Adipose tissue (tissue), 3 donors: ENCODE data around the gene ABCC1. TPM values are rescaled to one million over a fixed set of nuclear protein-coding genes. Genes with fewer than 3 reads are reported as not detected.

ENCODE experiments used
- H3K27ac ChIP-seq: one replicate; pipeline ENCODE4 v1.5.1; 2013; ENCODE audit warnings: low read depth, low read length
- WGBS, 3 donors: extraction: QIAGEN DNeasy Blood & Tissue Kit; methylation state at CpG; one replicate each; pipeline ENCODE4 v1.1.7; 2013; 5-methylcytosine and 5-hydroxymethylcytosine counted together
- polyA plus RNA-seq, 3 donors: library from polyadenylated mRNA; stranded (reverse); fragments of 200-250 nt; gene quantifications; one replicate each; pipeline ENCODE4 v1.2.3, GENCODE V29; 2013
- donor health status: healthy with polysubstance abuse.
- donor health status: Bipolar disorder and iron deficiency.
- donor health status: healthy.

Gene ABCC1
- polyA plus RNA-seq, 3 donors: 5.3 to 6.9 (median 6.9) TPM

GRCh38 chr16:16107839-16108238, 158.4 kb downstream of the ABCC1 start:
- H3K27ac ChIP-seq: no peak overlapping the region

GRCh38 chr16:16108759-16109158, 159.3 kb downstream of the ABCC1 start:
- WGBS, 3 donors: 77 to 91% (median 89%) methylated on average over 6 of the region's 6 CpGs
- H3K27ac ChIP-seq: no peak overlapping the region

More at GRCh38 chr16:16107839-16108238, 158.4 kb downstream of the ABCC1 start:
- WGBS, 3 donors: 84 to 89% (median 89%) methylated on average over 6 of the region's 6 CpGs

- H3K27ac ChIP-seq: no peak overlapping the region
- WGBS, 3 donors: 54 to 89% (median 86%) methylated on average over 8 of the region's 8 CpGs
Observed at GRCh38 chr16:16109453-16110110, 160.2 kb downstream of the ABCC1 start.

GRCh38 chr16:16110111-16110490, 160.7 kb downstream of the ABCC1 start:
- no peak overlapping the region for H3K27ac ChIP-seq

GRCh38 chr16:16111639-16112038, 162.2 kb downstream of the ABCC1 start:
- H3K27ac ChIP-seq: no peak overlapping the region
- 96 to 98% (median 97%) methylated on average over 4 of the region's 4 CpGs for WGBS, 3 donors

More at GRCh38 chr16:16110111-16110490, 160.7 kb downstream of the ABCC1 start:
- WGBS, 3 donors: 95 to 97% (median 97%) methylated on average over 9 of the region's 9 CpGs

- no peak overlapping the region for H3K27ac ChIP-seq
Observed at GRCh38 chr16:16112450-16113053, 163.1 kb downstream of the ABCC1 start.

GRCh38 chr16:16113076-16113475, 163.7 kb downstream of the ABCC1 start:
- no peak overlapping the region for H3K27ac ChIP-seq

More at GRCh38 chr16:16112450-16113053, 163.1 kb downstream of the ABCC1 start:
- WGBS, 3 donors: 82 to 85% (median 83%) methylated on average over 8 of the region's 8 CpGs

GRCh38 chr16:16116841-16117240, 167.4 kb downstream of the ABCC1 start:
- H3K27ac ChIP-seq: no peak overlapping the region
- 96 to 98% (median 98%) methylated on average over 7 of the region's 7 CpGs for whole genome bisulfite sequencing, 3 donors

More at GRCh38 chr16:16113076-16113475, 163.7 kb downstream of the ABCC1 start:
- WGBS, 3 donors: 92 to 95% (median 94%) methylated on average over 8 of the region's 8 CpGs

- H3K27ac ChIP-seq: no peak overlapping the region
- WGBS, 3 donors: 95 to 98% (median 97%) methylated on average over 7 of the region's 7 CpGs
Observed at GRCh38 chr16:16118337-16118736, 168.9 kb downstream of the ABCC1 start.

- no peak overlapping the region for H3K27ac ChIP-seq
- WGBS, 3 donors: 36 to 57% (median 54%) methylated on average over 8 of the region's 8 CpGs
Observed at GRCh38 chr16:16120044-16120381, 170.6 kb downstream of the ABCC1 start.

- 40 to 68% (median 46%) methylated on average over 17 of the region's 17 CpGs for WGBS, 3 donors
- no peak overlapping the region for H3K27ac ChIP-seq
Observed at GRCh38 chr16:16120382-16121184, 171.2 kb downstream of the ABCC1 start.

GRCh38 chr16:16121185-16121727, 171.8 kb downstream of the ABCC1 start:
- WGBS, 3 donors: 65 to 87% (median 67%) methylated on average over 6 of the region's 6 CpGs
- H3K27ac ChIP-seq: no peak overlapping the region

- WGBS, 3 donors: 85 to 98% (median 89%) methylated on average over 12 of the region's 12 CpGs
Observed at GRCh38 chr16:16122264-16122663, 172.8 kb downstream of the ABCC1 start.

GRCh38 chr16:16124438-16124837, 175.0 kb downstream of the ABCC1 start:
- WGBS, 3 donors: 88 to 95% (median 92%) methylated on average over 10 of the region's 10 CpGs
- no peak overlapping the region for H3K27ac ChIP-seq

More at GRCh38 chr16:16122264-16122663, 172.8 kb downstream of the ABCC1 start:
- no peak overlapping the region for H3K27ac ChIP-seq

GRCh38 chr16:16124974-16125373, 175.6 kb downstream of the ABCC1 start:
- WGBS, 3 donors: 99% methylated on average over 3 of the region's 3 CpGs
- no peak overlapping the region for H3K27ac ChIP-seq

GRCh38 chr16:16126896-16127295, 177.5 kb downstream of the ABCC1 start:
- WGBS, 3 donors: 75 to 80% (median 75%) methylated on average over 10 of the region's 10 CpGs
- H3K27ac ChIP-seq: no peak overlapping the region

GRCh38 chr16:16127469-16128116, 178.2 kb downstream of the ABCC1 start:
- WGBS, 3 donors: 31 to 37% (median 34%) methylated on average over 11 of the region's 11 CpGs
- H3K27ac ChIP-seq: no peak overlapping the region

GRCh38 chr16:16131204-16131603, 181.8 kb downstream of the ABCC1 start:
- no peak overlapping the region for H3K27ac ChIP-seq
- 88 to 91% (median 91%) methylated on average over 3 of the region's 3 CpGs for WGBS, 3 donors
